Skeletal muscle satellite cell (primary cell): ENCODE measurements around the gene MYO7A.

ENCODE experiments used
- H3K27me3 ChIP-seq: 2 replicates; pipeline ENCODE4 v1.7.0; 2013; ENCODE audit warnings: low read length; ENCODE audit not compliant: control insufficient read depth, insufficient read depth
- H3K36me3 ChIP-seq: 2 replicates; pipeline ENCODE4 v1.7.0; 2013; ENCODE audit warnings: mild to moderate bottlenecking, control low read depth, low read length; ENCODE audit not compliant: insufficient read depth
- H3K4me1 ChIP-seq: 2 replicates; pipeline ENCODE4 v1.7.0; 2013; ENCODE audit warnings: low read length; ENCODE audit not compliant: control insufficient read depth, insufficient read depth
- H3K4me2 ChIP-seq: 2 replicates; pipeline ENCODE4 v1.7.0; 2013; ENCODE audit warnings: mild to moderate bottlenecking, low read length
- H3K4me3 ChIP-seq: 2 replicates; pipeline ENCODE4 v1.7.0; 2013; ENCODE audit warnings: low read length
- H3K9ac ChIP-seq: 2 replicates; pipeline ENCODE4 v1.7.0; 2013; ENCODE audit warnings: mild to moderate bottlenecking, low read depth, low read length, moderate library complexity
- H3K9me3 ChIP-seq: replicated peaks from 2 replicates; pipeline ENCODE4 v1.7.0; 2013; ENCODE audit warnings: mild to moderate bottlenecking, control low read depth, low read length

MYO7A gene

DNA sequence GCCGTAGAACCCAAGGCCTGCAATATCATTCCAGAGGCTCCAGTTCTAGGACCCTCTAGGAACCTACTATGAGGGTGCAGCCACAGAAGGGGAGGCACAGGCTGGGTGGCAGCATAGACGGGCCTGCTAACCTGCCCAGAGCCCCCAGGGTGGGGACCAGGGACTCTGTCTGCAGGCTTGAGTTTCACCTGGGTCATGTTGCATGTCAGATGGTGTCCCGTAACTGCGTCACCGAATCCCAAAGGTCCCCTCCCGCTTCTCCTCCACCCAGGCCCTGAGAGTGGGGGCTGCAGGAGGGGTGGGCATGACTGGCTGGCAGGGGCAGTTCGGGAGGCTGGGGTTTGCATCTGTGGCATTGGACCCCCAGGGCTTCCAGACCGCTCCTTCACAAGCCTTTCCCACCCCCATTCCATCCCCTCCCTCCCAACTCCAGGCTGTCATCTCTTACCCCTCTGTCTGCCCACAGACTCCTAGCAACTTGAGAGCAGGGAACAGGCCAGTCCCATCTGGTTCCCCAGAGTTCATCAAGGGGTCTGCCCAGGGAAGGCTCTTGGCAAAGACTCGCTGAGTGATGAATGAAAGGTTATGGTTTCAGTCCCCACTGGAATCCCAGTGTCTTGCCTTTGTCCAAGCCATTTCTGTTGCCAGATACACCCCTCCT is 16.3 kb downstream of the MYO7A start:
- H3K9ac ChIP-seq, result no peak overlapping the region
- H3K4me3 ChIP-seq, result no peak overlapping the region
- H3K27me3 ChIP-seq, result peaks cover 22% of the 10 kb centered on the region
- H3K4me2 ChIP-seq, result no peak overlapping the region
- peaks cover 6% of the 10 kb centered on the region for H3K4me1 ChIP-seq
- H3K9me3 ChIP-seq, result no peaks in the 10 kb centered on the region
- H3K36me3 ChIP-seq, result no peaks in the 10 kb centered on the region

DNA sequence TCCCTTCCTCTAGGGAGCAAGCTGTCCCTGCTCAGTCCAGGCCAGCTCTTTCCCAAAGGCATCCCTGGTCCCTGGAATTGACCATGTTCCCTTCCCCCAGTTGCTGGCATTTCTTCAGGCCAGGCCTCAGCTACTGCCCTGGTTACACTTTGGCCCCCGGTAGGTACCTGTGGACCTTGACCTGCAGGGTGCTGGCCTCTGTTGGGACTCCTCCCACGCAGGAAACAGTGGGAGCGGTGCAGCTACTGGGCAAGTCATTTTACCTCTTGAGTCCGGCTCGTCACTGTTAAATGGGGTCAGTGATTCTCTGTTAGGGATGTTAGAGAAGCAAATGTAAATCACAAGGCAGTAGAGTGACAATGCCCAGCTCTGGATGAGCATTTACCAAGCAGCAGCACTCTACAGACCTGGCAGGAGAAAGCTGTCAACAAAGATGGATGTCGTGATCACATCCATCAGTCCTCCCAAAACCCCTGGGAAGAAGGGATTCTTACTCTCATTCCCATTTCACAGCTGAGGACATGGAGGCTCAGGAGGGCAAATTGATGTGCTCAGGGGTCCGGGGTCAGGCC is 16.9 kb downstream of the MYO7A start:
- Histone ChIP-seq H3K4me2 (no peak overlapping the region), H3K9me3 (no peaks in the 10 kb centered on the region), H3K4me1 (peaks cover 6% of the 10 kb centered on the region), H3K9ac (no peak overlapping the region), H3K27me3 (peaks cover 22% of the 10 kb centered on the region), H3K4me3 (no peak overlapping the region), H3K36me3 (no peaks in the 10 kb centered on the region)

DNA sequence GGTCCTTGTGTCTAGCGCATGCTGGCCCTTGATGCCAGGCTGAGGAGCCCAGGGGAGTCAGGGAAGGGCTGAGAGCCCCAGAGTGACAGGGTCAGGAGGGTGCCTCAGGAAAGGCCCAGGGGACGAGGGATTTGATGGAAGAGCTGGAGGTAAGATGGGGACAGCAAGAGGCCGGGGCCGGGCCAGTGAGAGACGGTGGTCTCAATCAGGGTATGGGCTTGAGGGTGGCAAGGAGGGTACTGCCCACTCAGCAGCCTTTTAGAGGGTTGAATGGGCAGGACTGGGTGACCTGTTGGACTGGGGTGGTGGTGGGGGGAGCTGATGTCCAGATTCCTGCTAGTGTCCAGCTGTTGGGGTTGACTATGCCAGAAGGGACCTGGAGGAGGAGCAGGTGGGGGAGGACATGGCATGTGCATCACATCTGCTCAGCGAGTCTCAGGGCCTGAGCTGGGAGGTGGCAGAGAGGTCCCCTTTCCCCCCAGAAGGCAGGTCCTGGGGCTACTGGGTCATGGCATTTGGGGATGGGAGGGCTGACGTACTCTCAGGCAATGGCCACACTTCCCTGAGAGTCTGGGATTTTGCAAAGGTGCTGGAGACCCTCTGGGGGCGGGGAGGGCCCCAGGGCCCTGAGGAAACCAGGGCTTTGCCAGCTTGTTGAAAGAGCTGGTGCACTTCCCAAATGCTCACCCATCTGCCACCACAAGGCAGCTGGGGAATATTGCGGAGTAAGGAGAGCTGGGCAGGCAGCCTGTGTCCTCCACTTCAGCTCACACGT is 18.4 kb downstream of the MYO7A start:
- no peak overlapping the region for H3K4me2 ChIP-seq
- H3K27me3 ChIP-seq, result peaks cover 22% of the 10 kb centered on the region
- no peak overlapping the region for H3K4me3 ChIP-seq

GRCh38 chr11:77147036-77147315 is 18.9 kb downstream of the MYO7A start:
- H3K4me2 ChIP-seq, result no peak overlapping the region
- no peak overlapping the region for H3K4me3 ChIP-seq
- peaks cover 9% of the 10 kb centered on the region for H3K4me1 ChIP-seq
- H3K9ac ChIP-seq, result no peak overlapping the region
- H3K36me3 ChIP-seq, result no peaks in the 10 kb centered on the region
- H3K27me3 ChIP-seq, result peaks cover 22% of the 10 kb centered on the region
- no peaks in the 10 kb centered on the region for H3K9me3 ChIP-seq

More for the DNA sequence above, 18.4 kb downstream of the MYO7A start:
- no peaks in the 10 kb centered on the region for H3K9me3 ChIP-seq
- peaks cover 4% of the 10 kb centered on the region for H3K4me1 ChIP-seq
- no peaks in the 10 kb centered on the region for H3K36me3 ChIP-seq
- no peak overlapping the region for H3K9ac ChIP-seq

GRCh38 chr11:77147668-77148321 is 19.7 kb downstream of the MYO7A start:
- Histone ChIP-seq H3K9me3 (no peaks in the 10 kb centered on the region), H3K4me1 (peaks cover 17% of the 10 kb centered on the region), H3K27me3 (peaks cover 25% of the 10 kb centered on the region), H3K9ac (no peak overlapping the region), H3K4me2 (no peak overlapping the region), H3K36me3 (no peaks in the 10 kb centered on the region), H3K4me3 (no peak overlapping the region)

- Histone ChIP-seq H3K27me3 (peaks cover 32% of the 10 kb centered on the region), H3K4me3 (no peak overlapping the region), H3K9me3 (no peaks in the 10 kb centered on the region), H3K4me1 (peaks cover 25% of the 10 kb centered on the region), H3K36me3 (no peaks in the 10 kb centered on the region), H3K4me2 (no peak overlapping the region), H3K9ac (no peak overlapping the region)
Measured at GRCh38 chr11:77148963-77149715, 21.1 kb downstream of the MYO7A start.

DNA sequence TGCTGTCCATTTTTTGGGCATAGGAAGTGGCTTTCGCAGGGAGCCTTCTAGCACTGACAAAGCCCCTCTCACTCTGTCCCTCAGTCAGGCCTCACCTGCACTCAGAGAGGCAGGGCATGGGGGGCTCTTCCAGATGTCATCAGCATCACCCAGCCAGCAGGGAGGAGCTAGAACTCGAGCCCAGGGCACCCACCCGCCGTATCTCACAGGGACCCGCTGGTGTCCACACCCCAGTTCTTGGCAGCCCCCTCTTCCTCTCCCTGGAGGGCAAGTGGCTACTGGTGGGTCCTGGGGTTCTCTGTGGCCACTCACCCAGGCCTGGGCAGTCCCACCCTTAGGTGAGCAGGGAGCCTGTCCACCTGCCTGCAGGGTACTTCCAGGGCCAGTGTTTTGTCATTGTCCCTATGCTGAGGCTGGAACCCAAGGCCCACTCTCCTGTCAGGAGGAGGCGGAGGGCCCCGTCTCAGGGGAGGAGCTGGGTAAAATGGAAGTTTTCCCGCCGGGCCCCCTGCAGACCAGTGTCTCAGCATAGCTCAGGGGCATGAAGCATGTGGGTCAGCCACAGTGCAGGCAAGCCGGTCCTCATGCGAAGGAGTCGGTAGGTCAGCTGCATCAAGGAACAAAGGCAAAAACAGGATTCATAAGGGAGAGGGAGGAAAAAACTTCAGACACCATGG is 21.8 kb downstream of the MYO7A start:
- H3K4me3 ChIP-seq, result no peak overlapping the region
- H3K4me2 ChIP-seq, result no peak overlapping the region
- no peaks in the 10 kb centered on the region for H3K36me3 ChIP-seq
- peaks cover 31% of the 10 kb centered on the region for H3K4me1 ChIP-seq
- H3K9ac ChIP-seq, result no peak overlapping the region
- H3K9me3 ChIP-seq, result no peaks in the 10 kb centered on the region
- H3K27me3 ChIP-seq, result peaks cover 38% of the 10 kb centered on the region

- Histone ChIP-seq H3K27me3 (peaks cover 35% of the 10 kb centered on the region), H3K9me3 (no peaks in the 10 kb centered on the region), H3K36me3 (no peaks in the 10 kb centered on the region), H3K4me2 (no peak overlapping the region), H3K4me1 (peaks cover 31% of the 10 kb centered on the region), H3K9ac (no peak overlapping the region), H3K4me3 (no peak overlapping the region)
Measured at GRCh38 chr11:77150836-77151235, 22.8 kb downstream of the MYO7A start.

DNA sequence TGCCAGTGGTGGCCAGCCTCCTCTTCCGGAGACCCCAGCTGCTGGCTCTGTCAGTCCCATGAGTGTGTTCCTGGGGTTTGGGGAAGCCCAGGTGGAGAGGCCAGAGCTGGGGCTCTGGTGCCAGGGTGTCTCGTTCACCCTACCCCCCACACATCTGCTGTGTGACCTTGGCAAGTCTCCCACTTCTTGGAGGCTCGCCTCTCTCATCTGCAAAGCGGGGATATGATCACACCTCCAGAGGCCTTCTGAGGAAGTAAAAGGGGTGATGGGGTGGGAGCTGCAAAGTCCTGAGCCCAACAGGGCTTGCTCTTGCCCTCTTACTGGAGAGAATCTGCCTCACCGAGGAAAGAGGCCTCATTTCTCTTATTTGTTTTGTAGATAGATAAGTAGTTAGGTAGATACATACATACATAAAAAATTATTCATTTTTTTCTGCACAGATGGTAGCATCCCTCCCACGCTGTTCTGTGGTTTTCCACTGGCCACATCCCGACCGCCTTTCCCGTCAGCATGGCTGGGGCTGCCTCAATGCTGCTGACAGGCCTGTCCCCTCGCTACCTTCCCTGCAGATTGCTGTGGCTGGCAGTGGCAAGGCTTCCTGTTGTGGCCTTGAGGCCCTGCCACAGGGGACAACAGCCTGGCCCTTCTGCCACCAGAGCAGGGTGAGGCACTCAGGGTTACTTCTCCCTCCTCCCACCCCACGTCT is 23.9 kb downstream of the MYO7A start:
- H3K9ac ChIP-seq, result no peak overlapping the region
- H3K4me3 ChIP-seq, result no peak overlapping the region
- H3K9me3 ChIP-seq, result no peaks in the 10 kb centered on the region
- peaks cover 31% of the 10 kb centered on the region for H3K4me1 ChIP-seq
- H3K4me2 ChIP-seq, result peak overlapping the region; percentile 44
- H3K27me3 ChIP-seq, result peaks cover 27% of the 10 kb centered on the region
- H3K36me3 ChIP-seq, result no peaks in the 10 kb centered on the region

DNA sequence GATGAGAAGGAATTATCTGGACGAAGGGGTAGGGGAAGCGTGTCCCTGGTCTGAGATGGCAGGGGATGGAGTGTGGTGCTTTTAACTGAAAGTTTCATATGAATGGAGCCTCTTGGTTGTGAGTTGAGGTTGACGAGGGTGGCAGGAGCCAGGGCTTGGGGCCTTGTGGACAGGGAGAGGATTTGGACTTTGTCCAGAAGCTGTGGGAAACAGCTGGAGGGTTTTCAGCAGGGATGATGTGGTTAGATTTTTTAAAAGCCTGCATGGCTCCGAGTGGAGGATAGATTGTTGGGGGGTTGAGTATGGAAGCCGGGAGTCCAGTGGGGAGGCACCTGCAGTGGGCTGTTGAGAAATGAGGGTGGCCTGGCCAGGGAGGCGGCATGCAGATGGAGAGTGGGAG is 24.8 kb downstream of the MYO7A start:
- Histone ChIP-seq H3K9ac (no peak overlapping the region), H3K4me1 (peaks cover 31% of the 10 kb centered on the region), H3K4me2 (no peak overlapping the region), H3K27me3 (peaks cover 25% of the 10 kb centered on the region), H3K36me3 (no peaks in the 10 kb centered on the region), H3K9me3 (no peaks in the 10 kb centered on the region), H3K4me3 (no peak overlapping the region)
